ENCODE data around the gene VPS26C.

Gene VPS26C

DNA sequence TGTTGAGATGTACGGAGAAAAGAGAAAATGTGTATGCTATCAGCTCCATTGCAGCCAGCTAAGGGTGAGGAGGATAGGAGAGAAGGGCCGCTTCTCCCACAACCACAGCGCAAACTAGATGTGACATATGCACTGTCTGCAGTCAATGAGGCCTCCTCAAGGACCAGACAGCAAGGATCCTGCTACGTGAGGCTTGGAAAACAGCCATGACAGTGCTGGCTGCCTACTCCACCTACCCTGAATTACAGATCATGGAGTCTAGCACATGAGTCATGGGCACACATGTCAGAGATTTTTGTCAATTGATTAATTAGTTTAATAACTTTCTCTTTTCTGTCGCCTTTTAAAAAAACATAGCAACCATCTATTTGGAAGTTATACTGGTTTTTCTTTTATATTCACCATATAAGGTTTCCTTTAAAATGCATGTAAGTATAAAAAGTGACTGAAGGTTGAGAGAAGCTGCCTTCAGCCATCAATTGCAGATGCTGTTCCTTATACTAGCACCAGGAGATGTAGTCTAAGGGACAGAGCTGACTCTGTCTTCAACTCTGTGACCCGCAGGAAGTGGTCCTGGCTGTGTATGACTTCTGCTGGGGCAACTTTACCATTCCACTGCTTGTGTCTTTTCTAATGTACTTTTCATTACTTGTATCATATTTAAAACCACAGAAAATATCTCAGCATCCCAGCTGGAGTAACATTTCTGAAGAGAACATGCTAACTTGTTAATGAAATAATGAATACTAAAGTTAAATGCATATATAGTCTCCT is 3.1 kb downstream of the VPS26C start:
- DNase-seq, result no peak

DNA sequence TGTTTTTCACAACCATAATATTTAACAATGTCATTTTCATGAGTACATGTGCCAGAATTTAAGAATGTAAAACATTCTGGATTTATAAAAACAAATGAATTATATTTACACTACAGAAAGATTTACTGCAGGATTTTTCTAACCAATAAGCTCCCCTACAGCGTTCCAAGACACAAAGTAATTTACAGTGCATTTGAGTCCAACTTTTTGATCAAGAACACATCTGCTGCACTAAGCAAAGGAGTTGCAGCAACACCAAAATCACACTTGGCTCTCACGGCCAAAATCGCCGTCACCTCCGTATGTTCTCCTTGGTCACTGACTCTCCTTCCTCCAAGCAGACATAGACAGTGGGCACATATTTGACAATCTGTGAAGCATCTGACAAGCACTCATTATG is 7.7 kb downstream of the VPS26C start:
- no peak for DNase-seq

DNA sequence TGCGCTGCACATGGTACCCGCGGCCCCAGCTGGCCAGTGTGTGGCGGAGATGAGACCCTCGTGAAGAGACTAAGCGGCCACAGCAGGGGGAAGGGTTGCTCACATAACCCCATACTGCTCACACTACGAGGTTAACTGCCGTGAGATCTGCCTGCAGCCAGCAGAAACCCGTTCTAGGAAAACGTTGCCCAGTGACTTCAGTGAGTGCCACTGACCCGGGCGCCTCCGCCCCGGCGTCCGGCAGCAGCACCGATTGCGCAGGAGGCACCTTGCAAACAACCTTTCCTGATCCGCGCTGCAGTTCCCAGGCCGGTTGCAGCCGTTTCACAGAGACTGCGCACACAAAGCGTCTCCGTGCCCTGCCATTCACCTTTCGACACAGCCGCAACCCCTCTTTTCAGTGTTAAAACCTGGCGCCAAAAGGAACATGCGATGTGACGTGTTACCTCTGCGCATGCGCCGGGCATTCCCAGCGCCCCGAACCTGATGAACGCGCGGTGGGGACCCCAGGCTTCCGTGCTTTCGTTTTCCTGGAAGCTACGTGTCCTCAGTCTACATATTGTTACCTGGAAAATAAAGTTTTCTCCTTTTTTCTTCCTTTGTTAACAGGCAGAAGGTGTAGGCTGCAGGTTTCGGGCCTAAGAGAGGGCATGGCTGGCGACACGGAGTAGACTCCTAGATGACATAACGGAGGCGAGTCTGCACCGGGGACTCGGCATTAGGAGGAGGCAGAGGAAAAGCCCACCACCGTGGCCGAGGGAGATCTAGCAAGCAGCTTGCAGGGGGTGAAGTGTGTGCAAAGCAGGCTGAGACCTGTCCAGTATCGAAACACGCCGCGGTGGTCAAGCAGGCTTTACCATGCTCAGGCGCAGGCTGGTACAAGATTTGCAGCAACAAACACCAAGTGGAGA is 8.9 kb downstream of the VPS26C start:
- DNase-seq, result peak; percentile 81 to 82

DNA sequence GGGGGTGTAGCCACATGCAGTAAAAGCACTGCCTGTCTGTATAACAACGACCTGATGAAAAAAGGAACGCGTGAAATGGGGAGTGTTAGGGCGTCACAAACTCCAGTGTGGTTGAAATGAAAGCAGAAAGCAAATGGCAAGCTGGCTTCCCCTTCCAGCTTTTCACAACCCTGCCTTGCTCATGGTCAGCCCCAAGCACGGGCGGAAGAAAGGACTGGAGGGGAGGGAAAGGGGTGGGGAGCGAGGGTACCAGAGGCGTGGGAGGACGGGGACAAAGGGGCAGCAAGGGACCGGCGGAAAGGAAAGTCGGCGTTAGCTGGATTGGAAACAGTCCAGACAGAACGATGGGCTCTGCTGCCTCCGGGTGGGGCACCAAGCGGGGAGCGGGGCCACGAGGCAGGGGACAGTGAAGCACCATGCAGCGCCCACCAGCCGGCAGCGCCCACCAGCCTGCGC is 9.6 kb downstream of the VPS26C start:
- DNase-seq, result peak in 1 of 2 donors; percentile 10

DNA sequence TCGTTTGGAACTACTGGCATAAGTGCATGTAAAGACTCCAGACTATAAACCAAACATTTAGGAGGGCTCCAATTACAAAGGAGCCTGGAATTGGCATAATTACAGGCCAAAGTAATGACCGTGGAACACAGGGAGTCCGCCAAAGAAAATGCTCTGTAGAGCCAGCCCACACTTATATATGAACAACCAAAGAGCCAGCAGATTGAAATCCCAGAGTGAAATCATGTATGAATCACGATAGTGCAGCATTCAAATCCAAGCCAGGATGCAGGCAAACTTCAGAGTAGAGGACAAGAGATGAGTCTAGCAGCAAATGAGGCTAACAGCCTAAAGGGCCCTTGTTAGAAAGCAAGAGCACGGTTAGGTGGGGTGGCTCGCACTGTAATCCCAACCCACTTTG is 13.1 kb downstream of the VPS26C start:
- no peak for DNase-seq

DNA sequence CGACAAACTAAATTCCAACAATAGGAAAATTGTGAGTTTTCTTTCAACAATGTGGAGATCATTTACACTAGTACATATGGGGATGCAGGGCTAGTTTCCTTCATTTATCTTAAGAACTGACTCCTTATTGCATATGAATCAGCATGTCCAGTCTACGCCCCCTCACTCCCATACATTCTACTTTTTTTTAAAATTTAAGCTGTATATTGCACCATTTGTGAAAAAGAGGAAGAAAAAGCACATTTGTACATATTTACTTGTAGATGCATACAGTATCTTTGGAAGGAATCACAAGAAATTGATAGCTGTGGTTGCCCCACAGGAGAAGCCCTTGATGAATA is 15.9 kb downstream of the VPS26C start:
- no peak for DNase-seq

DNA sequence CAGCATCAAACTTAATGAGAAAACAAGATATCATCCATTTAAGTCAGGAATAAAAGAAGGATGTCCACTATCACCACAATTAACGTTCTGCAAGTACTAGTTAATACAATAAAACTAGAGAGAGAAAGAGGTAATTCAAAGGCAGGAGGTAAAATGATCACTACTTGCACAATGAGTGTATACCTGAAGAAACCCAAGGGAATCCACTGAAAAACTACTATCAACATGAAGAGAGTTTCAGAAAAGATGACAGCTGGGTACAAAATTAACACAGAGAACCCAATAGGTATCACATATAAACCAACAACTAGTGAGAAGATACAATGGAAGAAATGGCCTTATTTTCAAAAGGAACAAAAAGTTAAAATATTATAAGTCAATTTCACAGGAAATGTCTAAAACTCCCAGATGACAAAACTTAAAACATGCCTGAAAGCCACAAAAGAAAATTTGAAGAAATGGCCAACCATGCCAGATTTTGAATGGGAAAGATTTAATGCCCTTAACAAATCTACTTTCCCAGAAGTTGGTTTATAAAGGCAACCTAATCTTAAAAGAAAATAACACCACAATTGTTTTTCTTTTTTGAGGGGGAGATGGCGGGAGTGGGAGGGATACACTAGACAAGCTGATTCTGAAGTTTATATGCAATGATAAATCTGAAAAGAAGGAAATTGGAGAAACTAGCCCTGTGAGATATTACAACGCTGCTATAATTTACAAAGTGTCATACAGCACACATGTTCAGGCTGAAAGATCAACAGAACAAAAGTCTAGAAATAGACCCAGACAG is 17.8 kb downstream of the VPS26C start:
- DNase-seq, result no peak

DNA sequence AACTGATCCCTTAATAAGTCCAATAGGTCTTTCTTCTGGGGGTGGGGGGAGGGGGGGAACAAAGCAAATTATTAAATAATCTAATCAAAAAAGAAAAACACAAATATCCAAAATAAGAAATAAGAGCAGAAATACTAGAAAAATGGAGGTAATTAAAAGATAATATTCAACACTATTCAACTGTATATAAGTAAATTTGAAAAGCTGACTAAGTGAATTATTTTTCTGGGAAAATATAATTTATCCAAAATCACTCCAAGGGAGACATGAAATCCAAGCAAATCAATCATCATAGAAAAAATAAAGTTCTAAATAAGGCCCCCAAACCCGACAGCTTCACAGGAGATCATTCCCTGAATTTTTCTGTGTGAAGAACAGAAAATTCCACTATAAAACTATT is 18.8 kb downstream of the VPS26C start:
- DNase-seq, result no peak

DNA sequence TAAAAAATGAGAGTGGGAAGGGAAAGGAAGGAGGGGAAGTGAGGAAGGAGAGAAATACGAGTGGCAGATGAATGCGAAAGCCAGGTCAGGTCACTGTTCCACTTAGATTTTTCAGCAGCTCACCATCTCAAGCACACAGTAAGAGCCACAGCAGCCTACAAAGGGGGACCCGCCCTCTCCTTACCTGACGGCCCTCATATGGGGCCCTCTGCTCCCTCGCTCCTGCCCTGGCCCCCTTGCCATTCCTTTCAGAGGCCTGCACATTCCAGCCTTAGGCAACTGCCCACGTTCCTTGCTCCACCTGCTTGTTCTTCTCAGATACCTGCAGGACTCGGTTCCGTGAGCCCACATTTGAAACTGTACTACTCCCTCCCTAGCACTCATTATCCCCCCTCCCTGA is 22.0 kb downstream of the VPS26C start:
- DNase-seq, result no peak

DNA sequence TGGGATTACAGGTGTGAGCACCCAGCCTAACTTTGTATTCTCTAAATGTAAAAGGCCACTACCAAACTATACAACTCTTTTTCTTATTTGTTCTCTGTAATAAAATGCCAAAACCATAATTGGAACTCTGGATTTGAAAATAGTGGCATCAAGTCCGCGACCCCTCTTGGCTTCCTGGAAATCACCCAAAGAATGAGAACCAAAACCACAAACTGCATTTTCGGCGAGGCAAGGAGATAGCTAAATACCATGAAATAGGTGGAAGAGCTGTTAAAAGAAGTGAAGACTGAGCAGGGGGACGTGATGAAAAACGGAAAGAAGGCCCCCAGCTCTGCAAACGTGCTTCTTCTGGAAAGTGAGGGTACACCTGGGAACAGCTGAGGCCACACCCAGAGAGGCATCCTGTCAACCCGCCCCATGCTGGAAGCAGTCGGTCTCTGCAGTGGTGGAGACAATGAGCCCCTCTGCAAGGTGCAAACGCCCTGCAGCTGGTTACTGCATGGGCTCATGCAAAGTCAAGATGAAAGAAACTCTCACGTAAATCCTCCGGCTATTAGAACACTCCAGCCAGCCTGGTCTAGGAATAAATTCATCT is 22.5 kb downstream of the VPS26C start:
- DNase-seq, result no peak

DNA sequence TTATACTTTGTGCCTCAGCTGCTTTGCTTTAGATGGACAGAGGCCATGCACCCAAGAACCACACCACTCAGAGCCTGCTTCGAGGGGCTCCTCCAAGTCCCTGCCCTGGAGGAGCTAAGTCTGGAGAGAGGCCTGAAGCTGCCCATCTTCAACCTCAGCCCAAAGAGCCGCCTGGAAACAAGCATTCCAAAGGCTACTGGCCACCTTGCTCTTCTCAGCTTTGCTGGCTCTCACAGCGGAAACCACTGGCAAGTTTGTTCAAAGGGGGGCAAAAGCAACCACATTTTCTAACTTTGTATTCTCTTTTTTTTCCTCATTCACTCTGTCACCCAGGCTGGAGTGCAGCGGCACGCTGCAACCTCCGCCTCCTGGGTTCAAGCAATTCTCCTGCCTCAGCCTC is 23.2 kb downstream of the VPS26C start:
- DNase-seq, result no peak

DNA sequence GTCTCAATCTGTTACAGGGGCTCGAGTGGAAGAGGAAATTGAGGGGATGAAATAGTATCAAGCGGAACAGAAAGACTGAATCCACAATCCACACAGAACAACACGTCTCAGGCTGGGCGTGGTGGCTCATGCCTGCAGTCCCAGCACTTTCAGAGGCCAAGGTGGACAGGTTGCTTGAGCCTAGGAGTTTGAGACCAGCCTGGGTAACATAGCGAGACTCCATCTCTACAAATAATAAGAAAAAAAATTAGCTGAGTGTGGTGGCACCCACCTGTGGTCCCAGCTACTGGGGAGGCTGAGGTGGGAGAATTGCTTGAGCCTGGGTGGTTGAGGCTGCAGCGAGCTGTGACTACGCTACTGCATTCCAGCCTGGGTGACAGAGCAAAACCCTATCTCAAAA is 25.7 kb downstream of the VPS26C start:
- DNase-seq, result no peak

DNA sequence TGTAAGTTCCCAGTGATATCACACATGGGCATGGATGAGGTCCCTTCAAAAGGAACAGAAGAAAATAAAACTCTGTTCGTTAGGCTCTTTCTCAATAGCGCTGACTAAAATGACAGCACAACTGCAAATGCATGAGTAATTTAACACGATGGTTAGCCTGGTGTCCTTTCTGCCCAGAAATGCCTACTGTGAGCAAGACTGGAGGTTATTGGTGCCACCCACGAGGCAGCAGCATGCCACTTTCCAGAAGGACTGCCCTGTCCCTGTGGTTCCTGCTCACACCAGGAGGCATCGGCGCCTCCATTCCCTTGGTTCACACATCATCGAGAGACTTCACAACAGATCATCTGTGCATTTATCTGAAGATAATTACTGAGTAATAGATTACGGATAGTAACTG is 26.2 kb downstream of the VPS26C start:
- no peak for DNase-seq

DNA sequence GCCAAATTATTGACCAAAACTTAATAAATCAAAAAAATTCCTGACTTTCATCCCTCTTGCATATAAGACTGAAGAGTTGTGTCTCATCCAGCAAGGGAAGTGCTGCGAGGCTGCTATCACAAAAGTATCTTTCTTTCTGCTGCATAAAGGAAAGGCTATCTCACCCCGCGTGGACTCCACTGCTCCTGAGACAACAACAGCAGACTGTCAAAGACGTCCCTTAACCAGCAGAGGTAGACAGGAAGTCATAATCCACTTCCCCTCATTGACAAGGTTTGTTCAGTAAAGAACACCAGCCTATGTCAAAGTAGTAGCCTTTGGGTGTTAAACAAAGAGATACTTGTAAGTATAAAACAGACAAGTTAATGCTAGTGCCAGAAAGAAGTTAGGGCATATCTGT is 29.4 kb downstream of the VPS26C start:
- no peak for DNase-seq

DNA sequence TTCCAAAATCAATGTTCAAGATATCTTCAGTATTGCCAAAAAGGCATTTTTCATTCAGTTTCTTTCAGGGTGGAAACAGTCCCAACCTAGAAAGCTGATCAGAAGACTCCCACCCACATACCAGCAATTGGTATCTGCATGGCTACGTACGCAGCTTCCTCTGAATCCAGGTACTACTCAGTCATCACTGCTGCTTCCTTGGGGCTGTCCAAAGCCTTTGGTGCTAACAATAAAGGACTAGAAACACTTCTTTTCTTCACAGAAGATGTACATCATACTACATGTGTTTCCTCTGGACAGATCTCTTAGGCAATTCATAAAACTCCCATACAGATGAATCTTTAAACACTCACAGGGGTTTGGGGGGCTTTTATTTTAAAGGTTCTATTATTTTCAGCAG is 29.8 kb downstream of the VPS26C start:
- DNase-seq, result no peak

DNA sequence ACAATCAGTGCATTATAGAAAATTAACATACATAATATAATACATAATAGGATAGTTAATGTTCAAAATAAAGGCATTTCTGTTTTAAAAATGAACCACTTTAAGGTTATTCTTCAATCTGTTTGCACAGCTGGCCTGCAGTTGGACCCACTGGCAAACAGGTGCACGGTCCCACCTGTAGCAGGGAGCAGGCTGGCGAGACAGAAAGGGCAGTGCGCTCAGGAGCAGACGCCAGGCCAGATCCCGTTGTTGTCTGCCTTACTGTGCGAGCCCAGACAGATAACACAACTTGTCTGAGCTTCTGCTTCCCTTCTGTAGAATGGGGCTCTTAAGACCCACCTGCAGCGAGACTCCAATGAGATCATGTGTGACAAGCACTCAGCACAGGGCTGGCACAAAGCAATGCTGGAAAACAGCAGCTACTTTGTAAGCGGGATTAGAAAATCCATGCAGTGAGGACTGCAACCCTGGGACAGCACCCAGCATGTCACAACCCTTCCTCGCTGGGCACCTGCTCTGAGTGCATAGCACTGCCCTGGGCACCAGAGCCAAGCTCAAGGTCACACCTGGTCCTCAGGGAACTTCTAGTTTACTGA is 33.5 kb downstream of the VPS26C start:
- DNase-seq, result no peak

DNA sequence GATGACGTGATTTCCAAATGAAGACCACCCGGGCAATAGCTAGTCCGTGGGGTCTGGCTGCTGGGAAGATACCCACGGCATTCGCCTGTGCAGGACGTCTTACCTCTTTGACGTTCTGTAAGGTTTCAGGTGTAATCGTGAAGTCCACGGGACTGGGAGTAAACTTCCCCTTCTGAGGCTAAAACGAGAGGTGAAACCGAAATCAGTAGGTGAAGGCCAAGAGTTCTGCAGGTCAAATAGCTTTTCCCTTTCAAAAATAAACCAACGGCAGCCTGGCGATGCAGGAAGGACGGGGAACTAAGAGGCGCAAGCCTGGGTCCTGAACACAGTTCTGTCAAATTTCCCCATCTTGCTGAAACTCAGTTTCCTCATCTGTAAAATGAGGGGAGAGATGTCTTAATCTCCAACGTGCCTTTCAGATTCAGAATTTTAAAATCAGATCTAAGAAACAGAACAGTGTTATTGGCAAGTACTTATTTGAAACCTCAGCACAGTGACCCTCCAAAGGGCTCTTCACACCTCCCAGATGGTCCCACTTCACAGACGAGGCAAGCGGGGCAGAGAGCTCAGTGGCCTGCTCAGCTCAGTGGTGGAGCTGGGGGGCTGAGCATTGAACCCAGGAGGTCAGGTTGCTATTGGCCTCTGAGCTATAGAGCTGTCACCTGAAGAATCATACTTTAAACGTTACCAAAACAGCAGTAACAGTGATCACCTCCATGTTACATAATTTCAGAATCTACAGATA is 34.7 kb downstream of the VPS26C start:
- DNase-seq, result no peak

DNA sequence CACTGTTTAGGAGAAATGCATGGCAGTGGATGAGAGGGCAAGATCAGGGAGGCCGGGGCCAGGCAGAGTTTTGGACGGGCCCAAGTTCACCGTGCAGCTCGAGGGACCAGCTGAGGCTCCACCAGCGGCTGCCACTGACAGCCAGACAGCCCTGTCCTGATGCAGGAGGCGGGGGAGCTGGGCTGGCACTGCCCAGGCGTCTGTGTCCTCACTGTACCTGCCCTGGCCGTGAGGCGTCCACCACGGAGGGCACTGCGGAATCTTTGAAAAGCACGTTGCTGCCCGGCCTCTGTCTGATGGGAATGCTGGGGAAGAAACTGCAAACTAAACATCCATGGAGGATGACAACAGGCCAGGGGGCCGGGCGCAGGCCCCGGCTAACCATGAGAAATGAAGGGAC is 35.5 kb downstream of the VPS26C start:
- DNase-seq, result no peak

DNA sequence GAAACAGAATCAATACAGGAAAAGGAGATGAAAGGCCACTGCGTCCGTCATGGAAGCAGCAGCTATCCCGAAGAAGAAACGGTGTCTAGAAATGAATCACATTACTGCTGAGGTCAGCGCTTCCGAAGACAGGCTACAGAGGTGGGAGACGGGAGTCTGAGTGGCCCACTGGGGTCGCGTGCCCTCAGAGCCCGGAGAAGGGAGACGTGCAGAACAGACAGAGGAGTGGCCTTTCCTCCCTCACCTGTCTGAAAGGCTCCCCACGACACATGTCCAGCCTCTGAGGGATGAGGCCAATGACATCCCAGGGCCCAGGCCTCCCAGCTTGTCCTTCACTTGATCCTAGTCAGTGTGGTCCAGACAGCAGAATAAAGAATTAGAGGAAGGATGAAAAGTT is 35.9 kb downstream of the VPS26C start:
- no peak for DNase-seq

DNA sequence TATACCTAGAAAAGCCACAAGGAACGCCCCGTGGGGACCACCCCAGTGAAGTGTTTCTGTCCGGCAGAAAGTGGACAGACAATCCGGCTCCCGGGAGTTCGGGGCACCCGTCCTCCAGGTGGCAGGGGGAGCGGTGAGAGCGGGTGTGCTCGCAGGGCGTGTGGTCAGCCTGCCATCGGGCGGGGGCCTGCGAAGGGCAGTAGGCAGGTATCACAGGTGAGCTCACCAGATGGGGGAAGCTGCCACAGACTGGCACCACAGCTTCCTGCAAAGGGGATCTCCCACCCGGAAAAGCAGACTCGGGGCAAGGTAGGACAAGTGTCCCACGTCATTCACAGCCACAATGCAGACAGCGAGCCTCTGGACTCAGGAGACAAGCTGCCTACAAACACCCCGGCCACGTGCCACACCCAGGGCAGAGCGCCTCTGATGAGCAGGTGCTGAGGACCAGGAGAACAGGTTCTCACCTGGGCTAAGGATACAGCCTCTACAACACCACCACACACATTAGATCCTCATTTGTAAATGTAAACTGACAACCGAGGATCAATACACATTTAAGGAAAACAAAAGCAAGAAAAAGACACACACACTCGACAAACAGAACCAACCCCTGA is 36.4 kb downstream of the VPS26C start:
- DNase-seq, result no peak

DNA sequence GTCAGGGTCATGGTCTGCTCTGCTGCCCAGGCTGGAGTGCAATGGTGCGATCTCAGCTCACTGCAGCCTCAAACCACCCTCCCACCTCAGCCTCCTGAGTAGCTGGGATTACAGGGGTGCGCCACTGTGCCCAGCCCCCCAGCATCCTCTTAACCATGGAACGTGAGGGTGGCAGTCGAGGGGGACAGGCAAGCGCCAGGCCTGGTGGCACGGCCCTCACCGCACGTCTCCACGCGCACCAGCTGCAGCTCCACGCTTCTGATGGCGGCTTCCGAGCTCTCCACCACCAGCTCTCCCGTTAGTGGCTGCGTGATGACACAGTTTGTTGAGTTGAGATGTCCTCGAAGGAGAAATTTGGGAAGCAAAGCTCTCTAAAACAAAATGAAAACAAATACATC is 39.1 kb downstream of the VPS26C start:
- DNase-seq, result no peak

All from stimulated activated CD4-positive, alpha-beta T cell treated with anti-CD3 and anti-CD28 coated beads, Interleukin-2, amount 100 ng/mL, for 24 hours (primary cell).